GM12891 (cell line): ENCODE measurements around the gene AXDND1.

Experiments used
- DNase-seq: peaks from one replicate; pipeline ENCODE4 v3.0.0; 2011; ENCODE audit warnings: low spot score; ENCODE audit not compliant: insufficient read length
- FAIRE-seq: peaks from 2 replicates; lab custom pipeline; 2011; peaks lifted over from hg19 to GRCh38; lab: Jason Lieb, UNC
- PAX5 ChIP-seq: IDR thresholded peaks from 2 replicates; pipeline ENCODE4 v1.6.1; 2011; ENCODE audit warnings: low read length, moderate library complexity, mild to moderate bottlenecking; ENCODE audit not compliant: insufficient read depth, severe bottlenecking
- POLR2A ChIP-seq: IDR thresholded peaks from 2 replicates; pipeline ENCODE4 v1.6.1; 2011; ENCODE audit warnings: low read depth, low read length, control low read depth
- POLR2AphosphoS5 ChIP-seq: IDR thresholded peaks from 2 replicates; pipeline ENCODE4 v1.6.1; 2011; ENCODE audit warnings: low read depth, low read length, control low read depth
- POU2F2 ChIP-seq: IDR thresholded peaks from 2 replicates; pipeline ENCODE4 v1.6.1; 2011; ENCODE audit warnings: low read depth, mild to moderate bottlenecking, control low read depth, low read length, moderate library complexity
- SPI1 ChIP-seq: IDR thresholded peaks from 2 replicates; pipeline ENCODE4 v1.6.1; 2011; ENCODE audit warnings: low read depth, low read length, control low read depth
- TAF1 ChIP-seq: IDR thresholded peaks from 2 replicates; pipeline ENCODE4 v1.6.1; 2011; ENCODE audit warnings: low read depth, low read length, control low read depth

Gene AXDND1

GRCh38 chr1:179327679-179328078 lies 38.1 kb upstream of the AXDND1 start:
- no peak for TF ChIP-seq POLR2AphosphoS5
- TF ChIP-seq TAF1: no peak
- no peak for TF ChIP-seq SPI1
- no peak for TF ChIP-seq PAX5
- no peak for TF ChIP-seq POLR2A
- TF ChIP-seq POU2F2: no peak
- no peak for DNase-seq
- FAIRE-seq: no peak

- FAIRE-seq (peak; percentile 40), DNase-seq (no peak)
- TF ChIP-seq POU2F2: no peak
- TF ChIP-seq SPI1: no peak
- no peak for TF ChIP-seq TAF1
- TF ChIP-seq POLR2AphosphoS5: no peak
- no peak for TF ChIP-seq PAX5
- no peak for TF ChIP-seq POLR2A
Measured at GRCh38 chr1:179329862-179330261, 35.9 kb upstream of the AXDND1 start.

- DNase-seq: no peak
- TF ChIP-seq POU2F2: no peak
- TF ChIP-seq PAX5: no peak
- TF ChIP-seq TAF1: no peak
- TF ChIP-seq SPI1: no peak
- no peak for TF ChIP-seq POLR2A
- TF ChIP-seq POLR2AphosphoS5: no peak
- FAIRE-seq: no peak
Measured at GRCh38 chr1:179334440-179334839, 31.3 kb upstream of the AXDND1 start.

GRCh38 chr1:179337288-179337687 lies 28.5 kb upstream of the AXDND1 start:
- no peak for DNase-seq

GRCh38 chr1:179337942-179338560 lies 27.7 kb upstream of the AXDND1 start:
- no peak for DNase-seq
- no peak for FAIRE-seq
- TF ChIP-seq POLR2AphosphoS5 (no peak), TAF1 (no peak), POLR2A (no peak), PAX5 (no peak), POU2F2 (no peak), SPI1 (no peak)

More at GRCh38 chr1:179337288-179337687, 28.5 kb upstream of the AXDND1 start:
- no peak for FAIRE-seq
- TF ChIP-seq POU2F2 (no peak), TAF1 (no peak), POLR2AphosphoS5 (no peak), POLR2A (no peak), PAX5 (no peak), SPI1 (no peak)

- TF ChIP-seq POLR2A (no peak), SPI1 (peak; percentile 92), POU2F2 (no peak)
- FAIRE-seq: no peak
- DNase-seq: no peak
Measured at GRCh38 chr1:179340918-179341317, 24.9 kb upstream of the AXDND1 start.

GRCh38 chr1:179341943-179342547 lies 23.7 kb upstream of the AXDND1 start:
- TF ChIP-seq POU2F2: no peak
- TF ChIP-seq PAX5: no peak
- TF ChIP-seq SPI1: no peak
- TF ChIP-seq POLR2A: no peak
- no peak for TF ChIP-seq POLR2AphosphoS5
- no peak for TF ChIP-seq TAF1
- FAIRE-seq: no peak

GRCh38 chr1:179342740-179343404 lies 22.9 kb upstream of the AXDND1 start:
- DNase-seq: no peak
- no peak for TF ChIP-seq SPI1
- no peak for TF ChIP-seq PAX5
- no peak for TF ChIP-seq POLR2AphosphoS5
- TF ChIP-seq POU2F2: no peak
- TF ChIP-seq TAF1: no peak
- TF ChIP-seq POLR2A: no peak
- FAIRE-seq: no peak

More at GRCh38 chr1:179341943-179342547, 23.7 kb upstream of the AXDND1 start:
- no peak for DNase-seq

- FAIRE-seq (no peak), DNase-seq (no peak)
- TF ChIP-seq SPI1 (no peak), POLR2A (no peak), PAX5 (no peak), POLR2AphosphoS5 (no peak), POU2F2 (no peak), TAF1 (no peak)
Measured at GRCh38 chr1:179351281-179351680, 14.5 kb upstream of the AXDND1 start.

- no peak for DNase-seq
- no peak for FAIRE-seq
- TF ChIP-seq POU2F2 (no peak), POLR2A (no peak), SPI1 (no peak), PAX5 (no peak), TAF1 (no peak), POLR2AphosphoS5 (no peak)
Measured at GRCh38 chr1:179352236-179352635, 13.5 kb upstream of the AXDND1 start.
